K562 (cell line): ENCODE results near the gene MBNL2. TPM values are rescaled to one million over a fixed set of nuclear protein-coding genes. Genes with fewer than 3 reads are reported as not detected.
A peak's percentile ranks its signal among the peaks of the same experiment; 100 is the strongest.

Experiments
- ATAC-seq: fragments of 200-7000 bp; cut with Tn5 transposase; 3 replicates; pipeline ENCODE4 v1.9.1; 2020; ENCODE audit warnings: moderate library complexity
- BruUV-seq: library from RNA; stranded (reverse); fragments of 400-500 nt; replicated peaks from 2 replicates; lab custom pipeline; 2021; lab: Mats Ljungman, UMichigan
- CTCF ChIA-PET: fragments of 300-600 bp; formaldehyde crosslinking; extraction: SDS; loops from one replicate; lab custom pipeline; 2021; ENCODE audit warnings: low intra/inter-chr PET ratio; lab: Yijun Ruan, JAX
- POLR2A ChIA-PET: fragments of 300-600, 350-650 bp; sonication (Branson Sonifier 250); formaldehyde crosslinking; extraction: SDS; loops from one replicate; lab custom pipeline; 2021; ENCODE audit warnings: antibody characterized with exemption, inconsistent platforms; lab: Yijun Ruan, JAX
- DNase-seq, 4 experiments: peaks; one replicate each; pipeline versions ENCODE4 v3.0.0 to v3.0.0-alpha.2; 2011 to 2018; ENCODE audit warnings: low spot score in 3 of 4, mixed read lengths in 3 of 4; ENCODE audit errors: extremely low read depth in 1 of 4
- FAIRE-seq: peaks from 2 replicates; lab custom pipeline; 2011; peaks lifted over from hg19 to GRCh38; lab: Jason Lieb, UNC
- H2AFZ ChIP-seq: 2 replicates; pipeline ENCODE4 v1.6.0; 2011; ENCODE audit warnings: low read depth, low read length, control low read depth, inconsistent platforms
- H3K27ac ChIP-seq: fragments of 200-600 bp; 3 replicates; pipeline ENCODE4 v1.8.0; 2011; ENCODE audit warnings: low read depth, mild to moderate bottlenecking, control low read depth, inconsistent platforms, low read length, moderate library complexity, mixed read lengths; ENCODE audit errors: extremely low read depth
- H3K27me3 ChIP-seq, 2 experiments: fragments of 300-600 bp in 1 of 2; 2 replicates in 1 of 2; 3 replicates in 1 of 2; pipeline versions ENCODE4 v1.6.0 to v1.8.0; 2011; ENCODE audit warnings: inconsistent platforms in 2 of 2, low read length in 2 of 2, mild to moderate bottlenecking in 1 of 2, mixed read lengths in 1 of 2, moderate library complexity in 1 of 2; ENCODE audit not compliant: control insufficient read depth in 2 of 2, insufficient read depth in 2 of 2
- H3K36me3 ChIP-seq: fragments of 300-600 bp; 3 replicates; pipeline ENCODE4 v1.8.0; 2011; ENCODE audit warnings: mild to moderate bottlenecking, low read length, inconsistent platforms; ENCODE audit not compliant: control insufficient read depth, insufficient read depth
- H3K4me1 ChIP-seq, 2 experiments: fragments of 200-600 bp in 1 of 2; replicated peaks in 1 of 2; 2 replicates in 1 of 2; 3 replicates in 1 of 2; pipeline versions ENCODE4 v1.5.1 to v1.8.0; 2011; ENCODE audit warnings: inconsistent platforms in 2 of 2, low read length in 2 of 2, mild to moderate bottlenecking in 1 of 2, mixed read lengths in 1 of 2, moderate library complexity in 1 of 2; ENCODE audit not compliant: control insufficient read depth in 2 of 2, insufficient read depth in 2 of 2
- H3K4me2 ChIP-seq: 2 replicates; pipeline ENCODE4 v1.6.1; 2011; ENCODE audit warnings: low read length, control low read depth, inconsistent platforms, mixed read lengths; ENCODE audit not compliant: insufficient read depth
- H3K4me3 ChIP-seq: fragments of 200-600 bp; sonication (generic), shearing (Covaris generic); 2 replicates; pipeline ENCODE4 v1.5.1; 2016; ENCODE audit warnings: control low read depth, inconsistent platforms
- H3K79me2 ChIP-seq: fragments of 200-600 bp; 3 replicates; pipeline ENCODE4 v1.8.0; 2011; ENCODE audit warnings: low read length, inconsistent platforms; ENCODE audit not compliant: control insufficient read depth, insufficient read depth
- H3K9ac ChIP-seq, 2 experiments: 2 replicates each; pipeline versions ENCODE4 v1.6.0 to v1.6.1; 2011; ENCODE audit warnings: low read depth in 2 of 2, low read length in 2 of 2, control low read depth in 1 of 2, inconsistent platforms in 1 of 2, mild to moderate bottlenecking in 1 of 2, mixed read lengths in 1 of 2; ENCODE audit not compliant: insufficient read depth in 1 of 2
- H3K9me1 ChIP-seq: one replicate; pipeline ENCODE4 v1.6.0; 2011; ENCODE audit warnings: inconsistent platforms, mild to moderate bottlenecking, low read length, moderate library complexity; ENCODE audit not compliant: control insufficient read depth, insufficient read depth
- H3K9me3 ChIP-seq: replicated peaks from 2 replicates; pipeline ENCODE4 v1.5.1; 2011; ENCODE audit warnings: low read depth, low read length, inconsistent platforms; ENCODE audit not compliant: control insufficient read depth, insufficient read depth
- H4K20me1 ChIP-seq: replicated peaks from 2 replicates; pipeline ENCODE4 v1.6.1; 2011; ENCODE audit warnings: low read length, inconsistent platforms, mixed read lengths; ENCODE audit not compliant: control insufficient read depth, insufficient read depth
- ARID1B ChIP-seq: fragments of 450-650 bp; IDR thresholded peaks from 2 replicates; pipeline ENCODE4 v1.6.1; 2016; ENCODE audit warnings: antibody characterized with exemption, mild to moderate bottlenecking, inconsistent platforms
- CBFA2T2 ChIP-seq: fragments of 450-650 bp; conservative IDR thresholded peaks from 2 replicates; pipeline ENCODE4 v1.6.1; 2017; ENCODE audit warnings: mild to moderate bottlenecking
- CBFA2T3 ChIP-seq: fragments of 450-650 bp; IDR thresholded peaks from 2 replicates; pipeline ENCODE4 v1.6.1; 2017
- CCNT2 ChIP-seq: IDR thresholded peaks from 2 replicates; pipeline ENCODE4 v1.6.1; 2011; ENCODE audit warnings: borderline replicate concordance, low read depth, mild to moderate bottlenecking, moderate library complexity, mixed read lengths, low read length; ENCODE audit not compliant: insufficient read length; ENCODE audit errors: extremely low read depth
- DPF2 ChIP-seq: fragments of 450-650 bp; IDR thresholded peaks from 2 replicates; pipeline ENCODE4 v1.6.1; 2016
- ELF1 ChIP-seq: fragments of 200-800 bp; sonication (Bioruptor generic); IDR thresholded peaks from 2 replicates; pipeline ENCODE4 v1.6.1; 2016; ENCODE audit warnings: missing genetic modification characterization, missing compliant biosample characterization
- EP300 ChIP-seq: IDR thresholded peaks from 2 replicates; pipeline ENCODE4 v1.6.1; 2012; ENCODE audit warnings: low read length, improper control_type of control experiment
- FOXK1 ChIP-seq: sonication (generic); formaldehyde crosslinking; IDR thresholded peaks from 2 replicates; pipeline ENCODE4 v1.8.0; 2022; ENCODE audit warnings: missing genetic modification reagents, mild to moderate bottlenecking, borderline replicate concordance
- HDAC1 ChIP-seq, 2 experiments: fragments of 450-650 bp; IDR thresholded peaks; 2 replicates each; pipeline ENCODE4 v1.6.1; 2016 to 2017; ENCODE audit warnings: inconsistent platforms in 1 of 2, mild to moderate bottlenecking in 1 of 2, moderate library complexity in 1 of 2
- KLF16 ChIP-seq: IDR thresholded peaks from 2 replicates; pipeline ENCODE4 v1.6.1; 2016; ENCODE audit warnings: antibody characterized with exemption
- MAFF ChIP-seq: IDR thresholded peaks from 2 replicates; pipeline ENCODE4 v1.6.1; 2012; ENCODE audit warnings: low read length, improper control_type of control experiment
- NCOR1 ChIP-seq: fragments of 450-650 bp; IDR thresholded peaks from 2 replicates; pipeline ENCODE4 v1.6.1; 2016; ENCODE audit warnings: mild to moderate bottlenecking, moderate library complexity
- NFRKB ChIP-seq: fragments of 450-650 bp; IDR thresholded peaks from 2 replicates; pipeline ENCODE4 v1.6.1; 2016; ENCODE audit warnings: low read depth
- SMARCA4 ChIP-seq: fragments of 450-650 bp; IDR thresholded peaks from 2 replicates; pipeline ENCODE4 v1.6.1; 2016
- TAF1 ChIP-seq: IDR thresholded peaks from 2 replicates; pipeline ENCODE4 v1.6.1; 2011; ENCODE audit warnings: mild to moderate bottlenecking, low read length, moderate library complexity; ENCODE audit not compliant: insufficient read depth, control insufficient read depth, severe bottlenecking; ENCODE audit errors: extremely low read depth
- TBL1XR1 ChIP-seq, 2 experiments: IDR thresholded peaks; 2 replicates each; pipeline ENCODE4 v1.6.1; 2012; ENCODE audit warnings: improper control_type of control experiment in 2 of 2, low read length in 2 of 2, mild to moderate bottlenecking in 1 of 2
- TEAD2 ChIP-seq: fragments of 450-650 bp; IDR thresholded peaks from 2 replicates; pipeline ENCODE4 v1.6.1; 2016; ENCODE audit warnings: missing genetic modification characterization, control low read depth, missing compliant biosample characterization
- ZKSCAN8 ChIP-seq: fragments of 200-800 bp; sonication (Bioruptor generic); IDR thresholded peaks from 2 replicates; pipeline ENCODE4 v1.6.1; 2016; ENCODE audit warnings: missing genetic modification characterization, missing compliant biosample characterization
- ZMIZ1 ChIP-seq, 2 experiments: fragments of 150-350 bp in 1 of 2; IDR thresholded peaks; 2 replicates each; pipeline ENCODE4 v1.6.1; 2012 to 2016; ENCODE audit warnings: low read depth in 2 of 2, low read length in 2 of 2, mild to moderate bottlenecking in 1 of 2, moderate library complexity in 1 of 2
- ZNF395 ChIP-seq: fragments of 200-800 bp; sonication (Bioruptor generic); IDR thresholded peaks from 2 replicates; pipeline ENCODE4 v1.6.1; 2017; ENCODE audit warnings: missing genetic modification characterization, missing compliant biosample characterization
- ZNF668 ChIP-seq: fragments of 250-450 bp; sonication (Bioruptor Pico); IDR thresholded peaks from 2 replicates; pipeline ENCODE4 v1.8.0; 2022; ENCODE audit warnings: mild to moderate bottlenecking, inconsistent platforms
- ZNF830 ChIP-seq: fragments of 250-450 bp; sonication (Bioruptor Pico); IDR thresholded peaks from 2 replicates; pipeline ENCODE4 v1.5.0; 2021; ENCODE audit warnings: mild to moderate bottlenecking
- WGBS: fragments of 100-300 bp; shearing (Covaris generic); methylation state at CpG from one replicate; pipeline ENCODE4 v1.1.6; 2016; ENCODE audit warnings: low coverage, mixed read lengths; ENCODE audit not compliant: insufficient coverage; ENCODE audit errors: missing lambda C conversion rate; 5-methylcytosine and 5-hydroxymethylcytosine counted together
- in situ Hi-C: fragments of 300-500 bp; cut with MboI; formaldehyde crosslinking; loops from 4 replicates; pipeline ENCODE4 v1.15.0; 2018; ENCODE audit warnings: inconsistent platforms, mixed read lengths
- intact Hi-C: fragments of 100-400 bp; cut with micrococcal nuclease; formaldehyde crosslinking; loops from 2 replicates; pipeline ENCODE4 v1.14.2; 2022
- polyA plus RNA-seq, 8 experiments: library from polyadenylated mRNA; depleted of rRNA in 4 of 8; stranded (reverse) in 5 of 8; unstranded in 3 of 8; fragments of >200 nt; fragmentation: Nextera tagmentation in 2 of 8; fragmentation: Illumina TruSeq in 1 of 8; extraction: Ambion mirVana in 2 of 8; extraction: Trizol in 1 of 8; gene quantifications; 2 replicates each; pipeline versions ENCODE4 v1.2.1 to v1.2.3, GENCODE V29; 2011 to 2014; ENCODE audit warnings: inconsistent platforms in 1 of 8, missing spikeins in 1 of 8
- total RNA-seq, 7 experiments: library from RNA; depleted of rRNA in 6 of 7; stranded (reverse); fragments of >200 nt in 6 of 7; fragmentation: Illumina TruSeq in 2 of 7; extraction: Trizol in 2 of 7; gene quantifications; 2 replicates each; pipeline versions ENCODE4 v1.2.1 to v1.2.3, GENCODE V29; 2011 to 2021; ENCODE audit warnings: low replicate concordance in 1 of 7

MBNL2 gene
- total and polyA plus RNA-seq, 9 of the 15 experiments (the other 6 are each of a cell fraction or from before 2014, with no cell fraction given), result 7.0 to 24.8 (median 13.8) TPM

- H4K20me1 ChIP-seq, result no peaks in the 10 kb centered on the region
- H3K9ac ChIP-seq, result no peak overlapping the region
- no TSS peak for BruUV-seq
- FAIRE-seq, result peak; percentile 69
- peaks cover 4 to 51% of the 10 kb centered on the region in 2 experiments; a peak in 4 of 5 replicates for H3K4me1 ChIP-seq
- WGBS, result 3% methylated on average over 6 of the region's 6 CpGs
- peak in 2 of 4 experiments; percentile 31 to 76 for DNase-seq
- intact Hi-C loops, result no loop called here
- POLR2A ChIA-PET, result interaction anchor here (0.6 kb wide), 1 partner anchor 1900 kb away, joined by 3 read pairs; no protein-coding TSS in a partner anchor
- H3K9me1 ChIP-seq, result no peaks in the 10 kb centered on the region
- peak; percentile 71 for ATAC-seq
- H3K79me2 ChIP-seq, result no peaks in the 10 kb centered on the region
- peak overlapping the region; percentile 33 for H3K4me2 ChIP-seq
- CTCF ChIA-PET, result no interaction called here
- in situ Hi-C loops, result no loop called here
- H3K36me3 ChIP-seq, result no peaks in the 10 kb centered on the region
- H2AFZ ChIP-seq, result peak overlapping the region; percentile 20
- H3K9me3 ChIP-seq, result no peaks in the 10 kb centered on the region
- H3K4me3 ChIP-seq, result no peak overlapping the region
- no peaks in the 10 kb centered on the region for H3K27me3 ChIP-seq
- peak overlapping the region; percentile 64 for H3K27ac ChIP-seq
- TF ChIP-seq ELF1 (tag), result no peak
- no peak for TF ChIP-seq NFRKB
- TF ChIP-seq ZNF395 (CRISPR knock-in tag), result 0 out of 2 replicates have a peak, but pooled peaks have one; percentile 51
- peak in 1 of 2 experiments; percentile 59; a peak in 1 of 4 replicates for TF ChIP-seq TBL1XR1 (IDR thresholded peaks at IDR 0.05; ENCODE audit: low read length in 2 of 2)
- peak; percentile 64; the same call in 1 of the 2 replicates for TF ChIP-seq KLF16
- peak; percentile 71 for TF ChIP-seq DPF2
- no peak for TF ChIP-seq ZKSCAN8 (CRISPR knock-in tag)
- TF ChIP-seq FOXK1, result no peak
- TF ChIP-seq CCNT2, result peak; percentile 31
- TF ChIP-seq ARID1B, result peak; percentile 89
- TF ChIP-seq ZNF668 (CRISPR knock-in tag), result no peak
- no peak for TF ChIP-seq TEAD2 (tag)
- TF ChIP-seq SMARCA4, result peak; percentile 71
- TF ChIP-seq TAF1, result no peak
- TF ChIP-seq CBFA2T2, result peak; percentile 73
- no peak for TF ChIP-seq ZMIZ1 (IDR thresholded peaks at IDR 0.05; ENCODE audit: low read depth in 2 of 2, low read length in 2 of 2)
- peak; percentile 74 for TF ChIP-seq NCOR1
- no peak for TF ChIP-seq ZNF830 (CRISPR knock-in tag)
- TF ChIP-seq CBFA2T3, result peak; percentile 86
- no peak for TF ChIP-seq MAFF
- TF ChIP-seq EP300, result peak; percentile 85
- no peak for TF ChIP-seq HDAC1 (IDR thresholded peaks at IDR 0.05)
These were observed 27.7 kb upstream of the MBNL2 start for GRCh38 chr13:97194479-97194878.
